ENCODE measurements around the gene UST.

Gene UST

GRCh38 chr6:149061930-149062329, 315.1 kb downstream of the UST start:
- DNase-seq (ENCODE audit: low spot score), result no peak

GRCh38 chr6:149062653-149063348, 316.0 kb downstream of the UST start:
- DNase-seq (ENCODE audit: low spot score), result no peak

- DNase-seq (ENCODE audit: low spot score), result no peak
Measured at GRCh38 chr6:149063468-149063867, 316.6 kb downstream of the UST start.

GRCh38 chr6:149064001-149064659, 317.3 kb downstream of the UST start:
- DNase-seq (ENCODE audit: low spot score), result no peak

DNA sequence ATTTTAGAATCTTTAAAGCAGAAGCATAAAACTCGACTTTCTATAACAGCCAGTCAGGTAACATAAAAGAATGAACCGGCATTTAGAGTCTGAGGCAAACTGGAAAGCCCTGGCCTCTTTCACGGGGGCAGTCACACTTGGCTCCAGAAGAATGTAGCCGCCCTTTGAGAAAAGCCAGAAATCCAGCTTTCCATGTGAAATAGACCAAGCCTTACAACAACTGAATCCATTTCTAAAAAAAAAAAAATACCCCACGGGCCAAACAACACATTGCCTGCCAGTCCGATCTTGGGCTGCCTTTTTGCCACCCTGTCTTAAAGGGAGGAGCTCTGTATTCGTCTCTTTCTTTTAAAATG, 317.8 kb downstream of the UST start:
- DNase-seq (ENCODE audit: low spot score), result no peak

- no peak for DNase-seq (ENCODE audit: low spot score)
Measured at GRCh38 chr6:149065121-149065520, 318.3 kb downstream of the UST start.

GRCh38 chr6:149065658-149066556, 319.1 kb downstream of the UST start:
- DNase-seq (ENCODE audit: low spot score), result no peak

- no peak for DNase-seq (ENCODE audit: low spot score)
Measured at GRCh38 chr6:149071997-149072396, 325.2 kb downstream of the UST start.

DNA sequence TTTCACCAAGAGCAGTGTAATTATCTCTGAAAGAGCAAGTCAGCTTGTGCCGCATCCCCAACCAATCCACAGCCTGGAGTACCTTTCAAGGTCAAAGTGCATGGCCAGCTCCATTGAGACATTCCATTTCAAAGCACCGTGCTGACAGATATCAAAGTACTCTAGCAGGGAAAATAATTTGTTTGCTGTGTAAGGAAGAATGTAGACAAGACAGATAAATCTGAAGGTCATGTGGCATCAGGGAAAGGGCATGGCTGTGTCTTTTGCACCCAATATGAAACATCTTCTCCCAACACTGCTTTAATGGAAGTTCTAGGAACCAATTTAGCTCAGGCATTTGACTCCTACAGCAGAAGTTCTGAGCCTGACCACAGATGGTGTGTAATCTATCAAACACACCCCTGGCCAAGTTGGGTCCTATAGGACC, 328.0 kb downstream of the UST start:
- no peak for DNase-seq (ENCODE audit: low spot score)

DNA sequence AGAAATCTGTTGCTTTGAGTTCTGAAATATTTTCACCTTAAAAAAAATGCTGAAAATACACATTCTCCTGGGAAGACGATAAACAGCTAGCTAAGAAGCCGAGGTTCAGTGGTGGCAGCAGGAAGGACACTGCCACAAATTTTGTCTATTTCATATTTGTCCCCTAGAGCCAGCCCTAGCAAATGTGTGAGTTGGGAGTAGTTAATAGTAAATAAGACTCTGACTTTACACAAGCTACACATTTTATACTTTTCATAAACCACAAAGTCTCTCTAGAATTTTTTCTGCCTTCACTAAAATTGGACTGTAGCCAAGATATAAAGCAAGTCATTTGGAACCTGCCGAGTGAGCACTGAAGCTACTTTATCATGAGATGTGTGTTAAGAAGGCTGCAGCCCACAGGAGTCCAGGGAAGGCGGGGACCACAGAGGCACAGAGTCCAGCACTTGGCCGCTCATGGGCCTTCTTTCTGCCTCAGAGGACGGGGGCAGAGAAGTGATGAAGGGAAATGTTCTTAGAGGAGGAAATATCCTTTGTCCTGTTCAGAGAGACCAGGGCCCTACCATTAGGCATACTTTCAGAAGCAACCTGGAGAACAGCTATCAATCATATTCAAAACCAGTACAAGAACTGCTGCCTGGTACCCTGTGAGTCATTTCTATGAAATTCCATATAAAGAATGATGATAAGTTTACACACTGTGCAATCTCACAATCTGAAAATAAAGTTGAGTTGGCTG, 329.0 kb downstream of the UST start:
- no peak for DNase-seq (ENCODE audit: low spot score)

DNA sequence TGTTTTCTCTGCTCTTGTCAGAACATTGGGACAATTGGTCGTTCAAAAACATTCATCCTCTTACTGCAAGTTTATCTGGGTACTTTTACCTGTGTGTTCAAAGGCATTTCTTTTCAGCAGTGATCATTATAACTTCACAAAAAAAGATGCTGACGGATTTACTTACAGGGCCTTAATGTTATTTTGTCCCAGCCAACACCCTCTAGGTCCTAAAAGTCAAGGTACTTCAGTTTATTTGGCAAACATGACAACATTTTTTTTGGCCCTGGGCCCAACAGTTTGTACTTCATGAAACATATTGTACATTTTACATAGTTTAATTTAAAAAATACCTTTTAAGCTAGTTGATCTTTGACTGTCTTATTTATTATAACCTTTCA, 329.5 kb downstream of the UST start:
- no peak for DNase-seq (ENCODE audit: low spot score)

- no peak for DNase-seq (ENCODE audit: low spot score)
Measured at GRCh38 chr6:149077208-149077607, 330.4 kb downstream of the UST start.

GRCh38 chr6:149078211-149078782, 331.5 kb downstream of the UST start:
- no peak for DNase-seq (ENCODE audit: low spot score)

DNA sequence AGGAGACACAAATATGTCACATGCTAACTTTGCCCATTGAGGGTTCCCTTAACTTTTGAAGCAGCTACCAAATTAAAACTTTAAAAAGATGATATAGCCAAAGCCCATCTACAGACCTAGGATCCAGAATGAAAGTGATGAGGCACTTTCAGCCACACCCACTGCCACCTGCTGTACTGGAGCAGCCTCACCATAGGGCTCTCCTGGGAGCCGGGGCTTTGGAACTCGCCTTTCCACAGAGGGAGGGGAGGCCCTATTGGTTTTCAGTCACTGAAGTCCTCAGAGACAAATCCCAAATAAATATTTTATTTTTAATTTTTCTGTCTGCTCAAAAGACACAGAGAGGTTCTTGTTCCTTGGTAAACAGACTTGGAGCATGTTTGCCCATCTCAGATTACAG, 332.6 kb downstream of the UST start:
- DNase-seq (ENCODE audit: low spot score), result no peak

DNA sequence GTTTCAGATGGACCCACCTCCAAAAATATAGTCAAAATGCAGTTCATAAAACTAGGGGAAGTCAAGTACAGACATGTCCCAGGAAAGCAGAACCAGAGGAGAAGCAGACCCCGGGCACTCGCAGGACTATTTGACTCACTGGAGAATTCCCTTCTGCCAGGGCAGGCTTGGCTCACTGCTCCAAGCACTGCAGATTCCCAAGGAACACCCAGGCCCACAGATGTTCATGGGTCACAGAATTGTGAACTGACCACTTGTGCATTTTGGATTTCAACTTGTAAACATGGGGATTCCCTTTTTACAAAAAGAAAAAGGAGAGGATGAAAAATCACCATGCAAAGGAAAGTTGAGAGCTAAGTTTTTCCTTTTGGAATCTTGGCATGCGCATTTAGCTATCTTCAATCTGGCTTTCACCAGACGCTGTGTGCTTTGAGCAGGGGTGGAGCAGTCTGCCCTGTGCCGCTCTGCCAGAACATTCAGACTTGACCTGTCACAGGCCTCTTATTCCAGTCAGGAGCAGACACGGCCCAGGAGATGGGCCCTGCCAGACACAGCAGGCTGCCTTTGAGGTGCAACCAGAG, 333.2 kb downstream of the UST start:
- no peak for DNase-seq (ENCODE audit: low spot score)

DNA sequence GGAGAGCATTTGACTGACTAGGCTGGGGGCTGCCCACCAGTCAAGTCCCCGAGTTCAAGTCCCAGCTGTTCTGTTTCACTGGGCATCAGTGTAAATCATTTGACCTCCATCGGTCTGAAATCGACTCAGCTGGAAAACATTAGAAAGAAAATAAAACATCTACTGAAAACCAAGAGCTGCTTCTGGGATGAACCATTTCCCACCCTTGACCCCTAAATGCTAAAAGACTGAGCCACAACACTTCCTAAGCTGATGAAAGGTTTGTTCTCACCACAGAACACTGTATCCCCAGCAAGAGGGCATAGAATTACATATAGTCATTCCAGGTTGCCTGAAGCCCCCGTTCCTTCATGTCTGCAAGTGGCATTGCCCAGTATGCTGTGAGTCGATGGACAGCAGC, 333.7 kb downstream of the UST start:
- no peak for DNase-seq (ENCODE audit: low spot score)

GRCh38 chr6:149081281-149081680, 334.5 kb downstream of the UST start:
- no peak for DNase-seq (ENCODE audit: low spot score)

GRCh38 chr6:149082320-149082719, 335.5 kb downstream of the UST start:
- DNase-seq (ENCODE audit: low spot score), result peak; percentile 63

- DNase-seq (ENCODE audit: low spot score), result no peak
Measured at GRCh38 chr6:149084026-149084425, 337.2 kb downstream of the UST start.

- DNase-seq (ENCODE audit: low spot score), result no peak
Measured at GRCh38 chr6:149084808-149085556, 338.2 kb downstream of the UST start.

DNA sequence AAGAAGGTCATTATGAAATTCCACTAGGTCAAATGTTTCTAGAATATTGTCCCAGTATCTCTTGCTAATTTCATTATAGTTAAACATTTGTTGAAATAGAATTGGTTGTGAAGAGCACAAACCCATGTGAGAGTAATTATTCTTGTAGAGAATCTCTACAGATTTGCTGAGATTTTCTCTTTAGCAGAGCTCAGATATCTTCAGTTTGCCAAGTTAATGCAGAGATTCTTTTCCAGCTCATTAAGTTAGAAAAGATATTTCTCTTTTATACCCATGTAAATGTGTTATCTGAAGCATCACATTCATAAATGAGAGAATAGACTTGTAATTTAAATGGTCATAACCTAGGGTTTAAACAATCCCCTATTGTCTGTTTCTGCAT, 338.7 kb downstream of the UST start:
- no peak for DNase-seq (ENCODE audit: low spot score)

Data from COLO829 (cell line).